Cardiac fibroblast (primary cell): Measurements from ENCODE around the gene PIEZO2.

Experiments used
- DNase-seq, 2 donors: peaks; one replicate each; pipeline versions ENCODE4 v3.0.0 to v3.0.0-alpha.2; 2010; ENCODE audit warnings: low read depth in 2 of 2
- H3K4me3 ChIP-seq, 2 donors: replicated peaks in 1 of 2; 1 replicate in 1 of 2; 2 replicates in 1 of 2; pipeline ENCODE4 v1.5.1; 2011; ENCODE audit warnings: low read depth in 2 of 2, low read length in 2 of 2, mild to moderate bottlenecking in 2 of 2, moderate library complexity in 1 of 2
- TF ChIP-seq, protein P1 (sequence below): IDR thresholded peaks from one replicate; pipeline ENCODE4 v1.5.1; 2011; ENCODE audit warnings: low read depth, mild to moderate bottlenecking, low read length, inconsistent platforms

PIEZO2 gene

DNA sequence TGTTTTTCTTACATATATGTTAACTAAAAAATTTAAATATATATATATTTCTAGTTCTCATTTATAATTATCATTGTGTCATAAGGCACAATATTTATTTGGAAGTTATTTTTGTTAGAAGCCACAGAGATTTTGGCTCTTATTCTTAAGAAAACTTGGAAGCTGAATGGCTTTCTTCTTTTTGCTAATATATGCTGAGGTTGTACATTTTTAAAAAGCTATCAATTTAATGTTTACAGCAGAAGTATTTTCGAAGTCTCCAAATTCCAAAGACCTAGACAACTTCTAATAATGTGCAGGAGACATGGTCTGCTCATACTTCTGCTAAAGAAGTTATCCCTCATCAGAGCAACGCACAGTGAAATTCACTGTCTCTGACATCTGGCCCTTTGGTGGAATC is 3.7 kb upstream of the PIEZO2 start:
- DNase-seq: no peak
- no peak overlapping the region for H3K4me3 ChIP-seq
- TF ChIP-seq, protein P1, sequence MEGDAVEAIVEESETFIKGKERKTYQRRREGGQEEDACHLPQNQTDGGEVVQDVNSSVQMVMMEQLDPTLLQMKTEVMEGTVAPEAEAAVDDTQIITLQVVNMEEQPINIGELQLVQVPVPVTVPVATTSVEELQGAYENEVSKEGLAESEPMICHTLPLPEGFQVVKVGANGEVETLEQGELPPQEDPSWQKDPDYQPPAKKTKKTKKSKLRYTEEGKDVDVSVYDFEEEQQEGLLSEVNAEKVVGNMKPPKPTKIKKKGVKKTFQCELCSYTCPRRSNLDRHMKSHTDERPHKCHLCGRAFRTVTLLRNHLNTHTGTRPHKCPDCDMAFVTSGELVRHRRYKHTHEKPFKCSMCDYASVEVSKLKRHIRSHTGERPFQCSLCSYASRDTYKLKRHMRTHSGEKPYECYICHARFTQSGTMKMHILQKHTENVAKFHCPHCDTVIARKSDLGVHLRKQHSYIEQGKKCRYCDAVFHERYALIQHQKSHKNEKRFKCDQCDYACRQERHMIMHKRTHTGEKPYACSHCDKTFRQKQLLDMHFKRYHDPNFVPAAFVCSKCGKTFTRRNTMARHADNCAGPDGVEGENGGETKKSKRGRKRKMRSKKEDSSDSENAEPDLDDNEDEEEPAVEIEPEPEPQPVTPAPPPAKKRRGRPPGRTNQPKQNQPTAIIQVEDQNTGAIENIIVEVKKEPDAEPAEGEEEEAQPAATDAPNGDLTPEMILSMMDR: no peak

- TF ChIP-seq, protein P1: no peak
- DNase-seq: no peak
- H3K4me3 ChIP-seq: no peak overlapping the region
Measured at GRCh38 chr18:11150271-11150615, 874 bp upstream of the PIEZO2 start.

- TF ChIP-seq, protein P1: no peak
- DNase-seq: no peak
- peak overlapping the region; percentile 36 to 56 for H3K4me3 ChIP-seq
Measured at GRCh38 chr18:11148680-11149440, 509 bp downstream of the PIEZO2 start.

- peak overlapping the region; percentile 36 to 56 for H3K4me3 ChIP-seq
- TF ChIP-seq, protein P1: no peak
- peak in 1 of 2 donors; percentile 8 for DNase-seq
Measured at GRCh38 chr18:11147962-11148679, 1.2 kb downstream of the PIEZO2 start.

GRCh38 chr18:11147371-11147951 is 1.9 kb downstream of the PIEZO2 start:
- DNase-seq: peak in 1 of 2 donors; percentile 12
- peak overlapping the region in 1 of 2 donors; percentile 56 for H3K4me3 ChIP-seq
- TF ChIP-seq, protein P1: no peak

DNA sequence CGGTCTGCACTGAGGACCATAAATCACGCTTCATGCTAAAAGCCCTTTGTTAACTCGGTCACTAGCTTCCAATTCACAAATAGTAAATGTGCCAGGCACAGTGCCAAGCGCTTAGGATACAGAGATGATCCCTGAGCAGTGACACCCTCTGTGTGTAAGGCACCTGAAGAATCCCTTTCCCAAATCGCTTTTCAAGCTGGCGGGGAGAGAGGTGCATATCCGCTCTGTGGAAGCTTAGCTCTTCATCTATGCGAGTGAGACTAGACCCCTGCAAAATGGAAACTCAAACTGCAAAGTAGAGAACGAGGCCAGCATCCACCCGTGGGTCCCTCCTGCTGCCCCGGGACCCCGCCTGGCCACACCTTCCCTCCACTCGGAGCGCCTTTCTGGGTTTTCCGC is 2.4 kb downstream of the PIEZO2 start:
- no peak for DNase-seq
- H3K4me3 ChIP-seq: peak overlapping the region in 1 of 2 donors; percentile 56
- TF ChIP-seq, protein P1: no peak
